Fibroblast of the aortic adventitia (primary cell): ENCODE measurements around the gene PHRF1. TPM values are rescaled to one million over a fixed set of nuclear protein-coding genes. Genes with fewer than 3 reads are reported as not detected.

ENCODE experiments used
- DNase-seq: peaks from one replicate; pipeline ENCODE4 v3.0.0-alpha.2; 2010; ENCODE audit warnings: low read depth
- H3K4me3 ChIP-seq: 2 replicates; pipeline ENCODE4 v1.5.1; 2011; ENCODE audit warnings: low read depth, mild to moderate bottlenecking, control low read depth, low read length, moderate library complexity
- CTCF ChIP-seq: IDR thresholded peaks from 2 replicates; pipeline ENCODE4 v1.5.1; 2011; ENCODE audit warnings: mild to moderate bottlenecking, low read length, control low read depth, inconsistent platforms; ENCODE audit not compliant: insufficient read depth
- total RNA-seq: library from RNA; depleted of rRNA; stranded (reverse); fragments of >200 nt; gene quantifications from 2 replicates; pipeline ENCODE4 v1.2.3, GENCODE V29; 2012; ENCODE audit warnings: low replicate concordance

The PHRF1 gene
- total RNA-seq, 1 donor: 27.6 TPM

GRCh38 chr11:592918-593317 is 16.6 kb downstream of the PHRF1 start:
- no peak overlapping the region for H3K4me3 ChIP-seq
- no peak for TF ChIP-seq CTCF
- no peak for DNase-seq

- no peak for TF ChIP-seq CTCF
- DNase-seq: no peak
Observed at GRCh38 chr11:593347-593746, 17.1 kb downstream of the PHRF1 start.

GRCh38 chr11:595400-595799 is 19.1 kb downstream of the PHRF1 start:
- TF ChIP-seq CTCF: no peak
- no peak for DNase-seq
- H3K4me3 ChIP-seq: no peak overlapping the region

More at GRCh38 chr11:593347-593746, 17.1 kb downstream of the PHRF1 start:
- no peak overlapping the region for H3K4me3 ChIP-seq

- no peak for DNase-seq
- TF ChIP-seq CTCF: no peak
Observed at GRCh38 chr11:596374-596773, 20.1 kb downstream of the PHRF1 start.

GRCh38 chr11:597166-597725 is 21.0 kb downstream of the PHRF1 start:
- no peak for TF ChIP-seq CTCF
- no peak overlapping the region for H3K4me3 ChIP-seq
- DNase-seq: no peak

More at GRCh38 chr11:596374-596773, 20.1 kb downstream of the PHRF1 start:
- no peak overlapping the region for H3K4me3 ChIP-seq

GRCh38 chr11:598005-598680 is 21.9 kb downstream of the PHRF1 start:
- TF ChIP-seq CTCF: no peak
- H3K4me3 ChIP-seq: no peak overlapping the region
- DNase-seq: no peak
